Right kidney (tissue), 9 donors: ENCODE data around the gene BNC1.
A peak's percentile ranks its signal among the peaks of the same experiment; 100 is the strongest.

Source experiments
- DNase-seq: peaks from one replicate; pipeline ENCODE4 v3.0.0-alpha.2; 2016
- long read RNA-seq, 8 donors: transcript quantifications; one replicate each; lab custom pipeline, GENCODE V29; 2026

Gene BNC1, protein sequence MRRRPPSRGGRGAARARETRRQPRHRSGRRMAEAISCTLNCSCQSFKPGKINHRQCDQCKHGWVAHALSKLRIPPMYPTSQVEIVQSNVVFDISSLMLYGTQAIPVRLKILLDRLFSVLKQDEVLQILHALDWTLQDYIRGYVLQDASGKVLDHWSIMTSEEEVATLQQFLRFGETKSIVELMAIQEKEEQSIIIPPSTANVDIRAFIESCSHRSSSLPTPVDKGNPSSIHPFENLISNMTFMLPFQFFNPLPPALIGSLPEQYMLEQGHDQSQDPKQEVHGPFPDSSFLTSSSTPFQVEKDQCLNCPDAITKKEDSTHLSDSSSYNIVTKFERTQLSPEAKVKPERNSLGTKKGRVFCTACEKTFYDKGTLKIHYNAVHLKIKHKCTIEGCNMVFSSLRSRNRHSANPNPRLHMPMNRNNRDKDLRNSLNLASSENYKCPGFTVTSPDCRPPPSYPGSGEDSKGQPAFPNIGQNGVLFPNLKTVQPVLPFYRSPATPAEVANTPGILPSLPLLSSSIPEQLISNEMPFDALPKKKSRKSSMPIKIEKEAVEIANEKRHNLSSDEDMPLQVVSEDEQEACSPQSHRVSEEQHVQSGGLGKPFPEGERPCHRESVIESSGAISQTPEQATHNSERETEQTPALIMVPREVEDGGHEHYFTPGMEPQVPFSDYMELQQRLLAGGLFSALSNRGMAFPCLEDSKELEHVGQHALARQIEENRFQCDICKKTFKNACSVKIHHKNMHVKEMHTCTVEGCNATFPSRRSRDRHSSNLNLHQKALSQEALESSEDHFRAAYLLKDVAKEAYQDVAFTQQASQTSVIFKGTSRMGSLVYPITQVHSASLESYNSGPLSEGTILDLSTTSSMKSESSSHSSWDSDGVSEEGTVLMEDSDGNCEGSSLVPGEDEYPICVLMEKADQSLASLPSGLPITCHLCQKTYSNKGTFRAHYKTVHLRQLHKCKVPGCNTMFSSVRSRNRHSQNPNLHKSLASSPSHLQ
- long read RNA-seq, donor 1 = 0 reads
- long read RNA-seq, donor 2 = 0 reads
- long read RNA-seq, donor 3 = 0 reads
- long read RNA-seq, donor 4 = 0 reads
- long read RNA-seq, donor 5 = 0 reads
- long read RNA-seq, donor 6 = 0 reads
- long read RNA-seq, donor 7 = 0 reads
- long read RNA-seq, donor 8 = 0 reads

- peak; percentile 56 for DNase-seq
These were observed at the start of gene BNC1 for GRCh38 chr15:83284559-83285283. Gene BNC1, minus strand, starts transcription at chr15:83284664. Its CDS starts 36 bp downstream, at chr15:83284628.

DNA sequence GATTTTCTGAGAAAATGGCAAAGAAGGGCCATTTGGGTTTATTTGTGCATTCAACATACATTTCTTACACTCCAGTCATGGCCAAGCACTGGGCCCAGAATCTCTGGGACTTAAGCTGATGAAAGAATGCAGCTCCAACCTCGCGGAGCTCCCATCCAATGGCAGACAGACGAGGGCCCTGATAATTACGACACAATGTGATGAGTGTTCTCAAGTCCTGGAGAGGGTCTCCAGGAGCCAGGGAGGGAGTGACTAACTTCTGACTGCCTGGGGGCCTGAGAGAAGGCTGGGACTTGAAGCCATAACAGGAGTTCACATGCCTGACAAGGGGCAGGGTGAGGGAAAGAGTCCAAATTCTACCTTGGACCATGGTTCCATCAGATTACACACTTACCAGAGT lies 42.6 kb upstream of the BNC1 start:
- DNase-seq = no peak

- DNase-seq = no peak
These were observed 40.3 kb upstream of the BNC1 start for GRCh38 chr15:83324799-83325198.

GRCh38 chr15:83323296-83323711 lies 38.8 kb upstream of the BNC1 start:
- DNase-seq = peak; percentile 57

GRCh38 chr15:83322691-83323090 lies 38.2 kb upstream of the BNC1 start:
- no peak for DNase-seq

- no peak for DNase-seq
These were observed 37.6 kb upstream of the BNC1 start for GRCh38 chr15:83322061-83322460.

GRCh38 chr15:83320844-83321243 lies 36.4 kb upstream of the BNC1 start:
- no peak for DNase-seq

GRCh38 chr15:83320404-83320803 lies 35.9 kb upstream of the BNC1 start:
- no peak for DNase-seq

DNA sequence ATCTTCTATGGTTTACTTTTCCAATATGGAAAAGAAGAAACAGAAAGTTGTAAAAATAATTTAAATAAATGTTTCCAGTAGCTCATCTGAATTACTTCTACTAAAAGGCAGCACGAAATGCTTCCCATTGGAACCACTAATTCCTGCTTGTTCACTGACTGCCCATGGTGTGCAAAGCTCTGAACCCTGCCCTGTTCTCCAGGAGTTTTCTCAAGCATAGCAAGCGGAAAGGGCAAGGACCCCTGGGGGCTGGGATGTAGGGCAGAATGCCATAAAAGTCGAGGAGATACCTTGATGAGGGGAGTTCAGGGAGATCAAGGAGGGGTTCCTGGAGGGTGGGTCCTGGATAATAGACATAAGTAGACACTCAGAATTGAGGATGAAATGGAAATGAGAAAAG lies 35.3 kb upstream of the BNC1 start:
- no peak for DNase-seq

DNA sequence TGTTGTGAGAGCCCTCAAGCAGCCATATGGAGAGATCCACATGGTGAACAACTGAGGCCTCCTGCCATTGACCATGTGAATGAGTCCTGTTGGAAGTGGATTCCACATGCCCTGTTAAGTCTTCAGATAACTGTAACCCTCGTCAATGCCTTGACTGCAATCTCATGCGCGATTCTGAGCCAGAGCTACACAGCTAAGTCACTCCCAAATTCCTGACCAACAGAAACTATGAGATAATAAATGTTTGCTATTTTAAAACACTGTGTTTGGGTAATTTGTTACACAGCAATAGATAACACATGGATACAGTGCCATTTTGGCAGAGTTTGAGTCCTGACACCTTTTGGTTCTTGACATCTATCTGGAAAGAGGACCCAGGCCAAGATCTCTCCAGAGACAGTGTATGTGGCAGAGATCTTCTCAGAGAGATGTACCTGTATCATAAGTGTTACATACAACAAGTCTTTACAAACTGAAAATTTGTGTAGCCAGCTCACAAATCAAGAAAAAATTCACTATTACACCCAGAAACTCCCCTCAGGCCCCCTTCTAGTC lies 34.5 kb upstream of the BNC1 start:
- DNase-seq = no peak

DNA sequence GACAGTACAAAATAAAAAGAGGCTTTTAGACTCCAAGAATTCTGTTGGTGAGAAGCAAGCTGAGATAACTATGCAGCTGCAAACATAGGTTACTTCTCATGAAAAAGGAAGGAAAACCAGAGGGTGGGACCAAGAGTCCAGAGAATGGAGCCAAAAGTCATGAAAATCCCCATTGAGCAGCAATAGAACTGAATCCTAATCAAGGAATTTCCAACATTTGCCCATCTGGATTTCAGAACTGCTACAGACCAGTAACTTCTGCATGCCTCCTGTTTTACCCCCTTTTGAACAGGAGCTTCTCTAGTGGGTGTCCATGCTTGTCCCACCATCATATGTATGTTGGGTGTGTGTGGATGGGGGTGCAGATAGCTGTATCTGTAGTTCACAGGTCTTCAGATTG lies 33.6 kb upstream of the BNC1 start:
- DNase-seq = no peak

DNA sequence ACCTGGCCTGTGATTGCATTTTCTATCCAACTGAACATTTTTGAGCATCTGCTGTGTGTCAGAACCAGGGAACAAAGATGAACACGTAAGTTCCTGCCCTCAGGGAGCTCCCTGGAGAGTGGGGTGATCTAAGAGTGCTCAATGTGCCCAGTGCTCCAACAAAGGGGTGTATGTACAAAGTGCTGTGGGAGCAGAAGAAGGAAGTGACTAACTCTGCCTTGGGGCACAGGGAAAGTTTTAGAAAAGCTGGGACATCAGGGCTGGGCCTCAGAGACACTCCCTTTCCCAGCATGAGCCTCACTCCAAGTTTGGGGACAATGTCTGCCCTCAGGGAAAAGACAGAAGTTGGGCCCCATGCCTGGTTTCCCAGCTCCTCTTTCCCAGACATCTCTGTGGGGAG lies 27.6 kb upstream of the BNC1 start:
- DNase-seq = no peak

- DNase-seq = no peak
These were observed 26.3 kb upstream of the BNC1 start for GRCh38 chr15:83310521-83311456.

GRCh38 chr15:83308671-83309070 lies 24.2 kb upstream of the BNC1 start:
- DNase-seq = no peak

DNA sequence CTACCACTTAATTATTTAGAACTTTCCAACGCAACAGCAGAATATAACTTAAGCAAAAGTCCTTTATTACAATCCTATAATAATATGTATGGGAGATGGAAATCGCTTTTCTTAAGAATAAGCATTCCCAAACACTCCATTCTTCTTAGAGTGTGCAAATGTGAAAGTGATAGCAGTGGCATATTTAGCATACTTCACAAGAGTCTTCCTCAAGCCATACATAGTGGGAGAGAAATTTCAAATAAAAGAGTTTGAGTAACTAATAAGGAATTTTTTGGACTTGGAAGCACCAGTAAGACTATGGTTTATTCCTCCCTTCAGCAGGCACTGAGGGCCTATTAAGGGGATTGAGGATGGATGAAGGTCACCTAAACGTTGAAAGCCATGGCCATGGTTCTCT lies 22.1 kb upstream of the BNC1 start:
- no peak for DNase-seq

DNA sequence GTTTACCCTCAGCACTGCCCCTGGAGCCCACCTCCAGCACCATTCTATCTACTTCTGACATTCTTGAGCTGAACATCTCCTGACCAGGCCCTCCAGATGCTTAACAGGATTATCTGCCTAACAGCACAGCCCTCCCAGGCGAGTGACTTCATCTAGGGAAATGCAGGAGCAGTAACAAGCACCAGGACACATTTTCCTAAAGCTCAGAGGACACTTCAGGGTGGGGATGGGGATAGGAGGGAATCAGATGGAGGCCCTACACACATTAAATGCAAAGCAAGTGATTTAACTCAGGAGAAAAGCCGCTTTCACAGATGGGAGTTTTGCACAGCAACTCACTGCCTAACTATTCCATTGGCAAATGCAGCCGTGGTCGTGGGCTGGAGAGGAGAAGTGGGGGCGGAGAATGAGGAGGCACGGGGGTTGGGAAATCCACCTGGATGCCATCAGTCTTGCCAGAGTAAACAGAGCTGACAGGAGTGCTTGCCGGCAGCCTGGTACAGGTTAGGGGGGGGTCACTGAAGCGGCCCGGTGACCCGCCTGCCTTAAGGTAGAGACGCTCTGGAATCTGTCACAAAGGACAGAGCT lies 21.3 kb upstream of the BNC1 start:
- peak; percentile 64 for DNase-seq

- DNase-seq = peak; percentile 55
These were observed 20.6 kb upstream of the BNC1 start for GRCh38 chr15:83304861-83305703.

- DNase-seq = no peak
These were observed 19.1 kb upstream of the BNC1 start for GRCh38 chr15:83303535-83303934.

DNA sequence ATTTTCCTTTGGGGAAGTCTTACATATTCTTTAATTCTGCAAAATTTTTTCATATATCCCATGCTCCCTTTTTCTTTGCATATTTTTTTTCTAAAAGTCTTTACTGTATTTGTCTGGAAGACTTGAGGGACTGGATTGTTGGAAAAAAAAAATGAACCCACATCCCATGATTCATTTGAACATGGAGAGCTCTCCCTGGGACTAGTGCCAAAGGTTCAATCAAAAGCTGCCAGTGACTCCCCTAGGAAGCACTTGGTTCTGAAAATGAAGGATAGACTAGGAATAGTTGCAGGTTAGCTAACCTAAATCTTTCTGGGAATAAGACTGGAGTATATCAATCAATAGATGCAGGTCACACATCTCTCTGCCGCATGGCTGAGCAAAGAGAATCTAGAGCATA lies 16.4 kb upstream of the BNC1 start:
- no peak for DNase-seq
